HCT116 (cell line): ENCODE data around the gene RPUSD2. TPM values are rescaled to one million over a fixed set of nuclear protein-coding genes. Genes with fewer than 3 reads are reported as not detected.

Source experiments
- ATAC-seq: fragments of 200-7000 bp; cut with Tn5 transposase; 2 replicates; pipeline ENCODE4 v1.9.1; 2020; ENCODE audit warnings: mild to moderate bottlenecking, moderate library complexity
- BruUV-seq: library from RNA; stranded (reverse); fragments of 400-500 nt; replicated peaks from 2 replicates; lab custom pipeline; 2021; lab: Mats Ljungman, UMichigan
- CTCF ChIA-PET: fragments of 300-600 bp; sonication (Branson Sonifier 250); formaldehyde crosslinking; loops from one replicate; lab custom pipeline; 2021; ENCODE audit warnings: antibody characterized with exemption; lab: Charles Lee
- POLR2A ChIA-PET: fragments of 300-600, 350-600 bp; sonication (Branson Sonifier 250); formaldehyde crosslinking; loops from one replicate; lab custom pipeline; 2021; ENCODE audit warnings: antibody characterized with exemption; lab: Charles Lee
- RAD21 ChIA-PET, 2 experiments: fragments of 300-600 bp; sonication (Branson Sonifier 250); formaldehyde crosslinking; loops; one replicate each; lab custom pipeline; 2023; ENCODE audit warnings: low total read pairs in 2 of 2; ENCODE audit not compliant: uncharacterized antibody in 2 of 2, unreplicated experiment in 2 of 2, low non-redundant PET in 1 of 2; lab: Charles Lee
- DNase-seq: peaks from one replicate; pipeline ENCODE4 v3.0.0-alpha.2; 2010; ENCODE audit warnings: low read depth, low spot score
- H2AFZ ChIP-seq: fragments of 200-600 bp; shearing (Covaris generic), sonication (generic); 2 replicates; pipeline ENCODE4 v1.6.1; 2017; ENCODE audit warnings: low read depth, mixed run types, mixed read lengths, antibody characterized with exemption, low read length; ENCODE audit not compliant: poor library complexity, severe bottlenecking
- H3K27ac ChIP-seq: 2 replicates; pipeline ENCODE4 v1.5.1; 2012; ENCODE audit warnings: low read depth, low read length
- H3K27me3 ChIP-seq: fragments of 200-600 bp; sonication (generic); 2 replicates; pipeline ENCODE4 v1.6.1; 2016; ENCODE audit warnings: mixed run types, low read length, mixed read lengths; ENCODE audit not compliant: insufficient read depth
- H3K36me3 ChIP-seq, 2 experiments: fragments of 200-500 bp in 1 of 2; fragments of 200-600 bp in 1 of 2; sonication (Bioruptor generic) in 1 of 2; sonication (generic) in 1 of 2; 2 replicates each; pipeline versions ENCODE4 v1.5.1 to v1.6.1; 2014 to 2016; ENCODE audit warnings: low read length in 2 of 2, inconsistent platforms in 1 of 2, mixed read lengths in 1 of 2, mixed run types in 1 of 2; ENCODE audit not compliant: insufficient read depth in 2 of 2, control insufficient read depth in 1 of 2
- H3K4me1 ChIP-seq, 2 experiments: fragments of 200-600 bp in 1 of 2; sonication (generic) in 1 of 2; 2 replicates each; pipeline versions ENCODE4 v1.5.1 to v1.6.1; 2012 to 2017; ENCODE audit warnings: low read length in 2 of 2, inconsistent platforms in 1 of 2, mild to moderate bottlenecking in 1 of 2, mixed read lengths in 1 of 2, mixed run types in 1 of 2, moderate library complexity in 1 of 2; ENCODE audit not compliant: insufficient read depth in 2 of 2, control insufficient read depth in 1 of 2
- H3K4me2 ChIP-seq: fragments of 200-600 bp; sonication (generic); 2 replicates; pipeline ENCODE4 v1.6.1; 2017; ENCODE audit warnings: mixed run types, low read length, mixed read lengths
- H3K4me3 ChIP-seq, 2 experiments: fragments of 200-600 bp in 1 of 2; sonication (generic) in 1 of 2; replicated peaks in 1 of 2; 2 replicates each; pipeline ENCODE4 v1.5.1; 2011 to 2016; ENCODE audit warnings: low read length in 2 of 2, control low read depth in 1 of 2, low read depth in 1 of 2, mild to moderate bottlenecking in 1 of 2, mixed read lengths in 1 of 2, mixed run types in 1 of 2
- H3K79me2 ChIP-seq: fragments of 200-600 bp; sonication (generic); 2 replicates; pipeline ENCODE4 v1.6.1; 2017; ENCODE audit warnings: mild to moderate bottlenecking, mixed run types, low read length, moderate library complexity, mixed read lengths; ENCODE audit not compliant: insufficient read depth
- H3K9ac ChIP-seq: fragments of 200-600 bp; sonication (generic); 2 replicates; pipeline ENCODE4 v1.6.1; 2016; ENCODE audit warnings: low read length, mixed read lengths
- H3K9me2 ChIP-seq: fragments of 200-600 bp; sonication (generic), shearing (Covaris generic); 2 replicates; pipeline ENCODE4 v1.6.1; 2017; ENCODE audit warnings: mixed run types, mild to moderate bottlenecking, moderate library complexity; ENCODE audit not compliant: insufficient read depth
- H3K9me3 ChIP-seq, 2 experiments: fragments of 200-500 bp in 1 of 2; fragments of 200-600 bp in 1 of 2; sonication (Bioruptor generic) in 1 of 2; sonication (generic) in 1 of 2; 2 replicates each; pipeline ENCODE4 v1.6.1; 2014 to 2017; ENCODE audit warnings: low read length in 2 of 2, mixed read lengths in 2 of 2, inconsistent platforms in 1 of 2, low read depth in 1 of 2, mild to moderate bottlenecking in 1 of 2, mixed run types in 1 of 2, moderate library complexity in 1 of 2; ENCODE audit not compliant: control insufficient read depth in 1 of 2, insufficient read depth in 1 of 2
- H4K20me1 ChIP-seq: fragments of 200-600 bp; sonication (generic), shearing (Covaris generic); 2 replicates; pipeline ENCODE4 v1.6.1; 2017; ENCODE audit warnings: mixed run types, mild to moderate bottlenecking, moderate library complexity; ENCODE audit not compliant: insufficient read depth
- CEBPB ChIP-seq: IDR thresholded peaks from 2 replicates; pipeline ENCODE4 v1.6.1; 2012; ENCODE audit warnings: low read depth
- CTCF ChIP-seq, 3 experiments: fragments of 200-600 bp in 1 of 3; sonication (generic) in 1 of 3; IDR thresholded peaks in 2 of 3; conservative IDR thresholded peaks in 1 of 3; 2 replicates each; pipeline ENCODE4 v1.5.1; 2012 to 2017; ENCODE audit warnings: low read depth in 2 of 3, low read length in 2 of 3, antibody characterized with exemption in 1 of 3, borderline replicate concordance in 1 of 3, control low read depth in 1 of 3, mild to moderate bottlenecking in 1 of 3, mixed read lengths in 1 of 3, mixed run types in 1 of 3, moderate library complexity in 1 of 3; ENCODE audit not compliant: insufficient read depth in 1 of 3
- EGR1 ChIP-seq: IDR thresholded peaks from 2 replicates; pipeline ENCODE4 v1.6.1; 2012; ENCODE audit warnings: low read depth
- EZH2 ChIP-seq: fragments of 200-600 bp; sonication (generic); IDR thresholded peaks from 2 replicates; pipeline ENCODE4 v1.6.1; 2017; ENCODE audit warnings: antibody characterized with exemption, mixed run types
- EZH2phosphoT487 ChIP-seq: fragments of 200-600 bp; IDR thresholded peaks from 2 replicates; pipeline ENCODE4 v1.6.1; 2018; ENCODE audit warnings: antibody characterized with exemption, borderline replicate concordance
- JUND ChIP-seq: IDR thresholded peaks from 2 replicates; pipeline ENCODE4 v1.6.1; 2012
- MAX ChIP-seq: IDR thresholded peaks from 2 replicates; pipeline ENCODE4 v1.6.1; 2012
- POLR2A ChIP-seq: IDR thresholded peaks from 2 replicates; pipeline ENCODE4 v1.7.0; 2011; ENCODE audit warnings: borderline replicate concordance; ENCODE audit not compliant: insufficient read depth, insufficient read length; ENCODE audit errors: extremely low read depth
- POLR2AphosphoS5 ChIP-seq: IDR thresholded peaks from 2 replicates; pipeline ENCODE4 v1.6.1; 2011; ENCODE audit warnings: mild to moderate bottlenecking, low read depth, low read length, moderate library complexity
- RAD21 ChIP-seq: IDR thresholded peaks from 2 replicates; pipeline ENCODE4 v1.6.1; 2012; ENCODE audit warnings: low read depth, mild to moderate bottlenecking
- REST ChIP-seq: IDR thresholded peaks from 2 replicates; pipeline ENCODE4 v1.6.1; 2012; ENCODE audit warnings: low read depth
- SP1 ChIP-seq: IDR thresholded peaks from 2 replicates; pipeline ENCODE4 v1.6.1; 2012; ENCODE audit warnings: low read depth
- TCF7L2 ChIP-seq: IDR thresholded peaks from 2 replicates; pipeline ENCODE4 v1.7.0; 2011; ENCODE audit warnings: borderline replicate concordance, inconsistent platforms; ENCODE audit not compliant: insufficient read depth, insufficient read length; ENCODE audit errors: extremely low read depth
- YY1 ChIP-seq: IDR thresholded peaks from 2 replicates; pipeline ENCODE4 v1.6.1; 2011; ENCODE audit warnings: low read length, low read depth, moderate library complexity, mild to moderate bottlenecking; ENCODE audit not compliant: insufficient replicate concordance; ENCODE audit errors: extremely low read depth
- ZFX ChIP-seq: fragments of 450-650 bp; IDR thresholded peaks from 2 replicates; pipeline ENCODE4 v1.6.1; 2017
- intact Hi-C: fragments of 100-400 bp; cut with micrococcal nuclease; formaldehyde crosslinking; loops from 2 replicates; pipeline ENCODE4 v1.10.0; 2022
- total RNA-seq: library from RNA; stranded (reverse); gene quantifications from one replicate; pipeline ENCODE4 v1.2.1, GENCODE V29; 2021; ENCODE audit not compliant: unreplicated experiment

The RPUSD2 gene
- total RNA-seq, 1 experiment from 2014 or later, result 22.5 TPM

GRCh38 chr15:40603935-40604334, 34.8 kb downstream of the RPUSD2 start:
- no peak overlapping the region for H2AFZ ChIP-seq
- intact Hi-C loops, result no loop called here
- H3K9ac ChIP-seq, result no peak overlapping the region
- H3K4me3 ChIP-seq, result no peak overlapping the region
- BruUV-seq, result no TSS peak
- H3K9me2 ChIP-seq, result no peaks in the 10 kb centered on the region
- ATAC-seq (no peak), DNase-seq (no peak)
- CTCF ChIA-PET, result interaction anchor here (1.6 kb wide), 1 partner anchor 14 kb away, joined by 5 read pairs; no protein-coding TSS in a partner anchor
- no peak for TF ChIP-seq SP1
- TF ChIP-seq EZH2, result no peak
- TF ChIP-seq YY1, result no peak
- TF ChIP-seq EGR1, result no peak
- TF ChIP-seq EZH2phosphoT487, result no peak
- TF ChIP-seq POLR2AphosphoS5, result no peak
- TF ChIP-seq POLR2A, result no peak
- TF ChIP-seq RAD21, result no peak
- no peak for TF ChIP-seq REST
- no peak for TF ChIP-seq CTCF (IDR thresholded peaks at IDR 0.05 in 2 of 3, conservative IDR thresholded peaks at IDR 0.05 in 1 of 3; ENCODE audit: borderline replicate concordance in 1 of 3, insufficient read depth in 1 of 3, low read depth in 2 of 3, low read length in 2 of 3)
- TF ChIP-seq ZFX, result no peak
- no peak for TF ChIP-seq MAX
- TF ChIP-seq JUND, result no peak
- TF ChIP-seq CEBPB, result no peak
- TF ChIP-seq TCF7L2, result no peak
- H3K4me2 ChIP-seq, result no peak overlapping the region
- peaks cover 44% of the 10 kb centered on the region for H3K79me2 ChIP-seq
- no peaks in the 10 kb centered on the region for H4K20me1 ChIP-seq
- POLR2A ChIA-PET, result no interaction called here
- no peaks in the 10 kb centered on the region for H3K9me3 ChIP-seq
- no peaks in the 10 kb centered on the region for H3K4me1 ChIP-seq
- peaks cover 5 to 31% of the 10 kb centered on the region in 2 experiments for H3K36me3 ChIP-seq
- H3K27me3 ChIP-seq, result no peaks in the 10 kb centered on the region
- H3K27ac ChIP-seq, result no peak overlapping the region
- RAD21 ChIA-PET, result no interaction called here
